ENCODE data around the gene ATP8B4.

DNA sequence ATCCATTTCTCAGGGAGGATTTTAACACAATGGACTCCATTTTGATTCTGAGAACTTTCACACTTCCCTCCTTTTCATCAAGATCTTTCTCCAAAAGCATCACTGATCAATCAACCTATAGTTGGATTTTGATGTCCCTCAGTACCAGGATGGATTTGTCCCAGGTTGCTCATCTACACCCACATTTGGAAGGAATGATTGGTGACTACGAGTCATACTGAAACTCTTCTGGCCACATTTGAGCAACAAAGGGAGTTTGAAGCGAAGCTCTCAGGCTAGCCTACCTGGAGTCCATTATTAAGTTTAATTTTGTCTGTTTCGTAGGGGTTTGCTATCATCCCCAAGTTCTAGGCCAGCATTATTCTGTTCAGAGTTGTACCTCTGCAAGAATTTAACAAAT lies 31.3 kb upstream of the ATP8B4 start:
- TF ChIP-seq, protein P1, sequence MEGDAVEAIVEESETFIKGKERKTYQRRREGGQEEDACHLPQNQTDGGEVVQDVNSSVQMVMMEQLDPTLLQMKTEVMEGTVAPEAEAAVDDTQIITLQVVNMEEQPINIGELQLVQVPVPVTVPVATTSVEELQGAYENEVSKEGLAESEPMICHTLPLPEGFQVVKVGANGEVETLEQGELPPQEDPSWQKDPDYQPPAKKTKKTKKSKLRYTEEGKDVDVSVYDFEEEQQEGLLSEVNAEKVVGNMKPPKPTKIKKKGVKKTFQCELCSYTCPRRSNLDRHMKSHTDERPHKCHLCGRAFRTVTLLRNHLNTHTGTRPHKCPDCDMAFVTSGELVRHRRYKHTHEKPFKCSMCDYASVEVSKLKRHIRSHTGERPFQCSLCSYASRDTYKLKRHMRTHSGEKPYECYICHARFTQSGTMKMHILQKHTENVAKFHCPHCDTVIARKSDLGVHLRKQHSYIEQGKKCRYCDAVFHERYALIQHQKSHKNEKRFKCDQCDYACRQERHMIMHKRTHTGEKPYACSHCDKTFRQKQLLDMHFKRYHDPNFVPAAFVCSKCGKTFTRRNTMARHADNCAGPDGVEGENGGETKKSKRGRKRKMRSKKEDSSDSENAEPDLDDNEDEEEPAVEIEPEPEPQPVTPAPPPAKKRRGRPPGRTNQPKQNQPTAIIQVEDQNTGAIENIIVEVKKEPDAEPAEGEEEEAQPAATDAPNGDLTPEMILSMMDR (IDR thresholded peaks at IDR 0.05) = no peak
- TF ChIP-seq POLR2AphosphoS5 (IDR thresholded peaks at IDR 0.05; ENCODE audit: low read depth, low read length) = no peak
- TF ChIP-seq, protein P2, sequence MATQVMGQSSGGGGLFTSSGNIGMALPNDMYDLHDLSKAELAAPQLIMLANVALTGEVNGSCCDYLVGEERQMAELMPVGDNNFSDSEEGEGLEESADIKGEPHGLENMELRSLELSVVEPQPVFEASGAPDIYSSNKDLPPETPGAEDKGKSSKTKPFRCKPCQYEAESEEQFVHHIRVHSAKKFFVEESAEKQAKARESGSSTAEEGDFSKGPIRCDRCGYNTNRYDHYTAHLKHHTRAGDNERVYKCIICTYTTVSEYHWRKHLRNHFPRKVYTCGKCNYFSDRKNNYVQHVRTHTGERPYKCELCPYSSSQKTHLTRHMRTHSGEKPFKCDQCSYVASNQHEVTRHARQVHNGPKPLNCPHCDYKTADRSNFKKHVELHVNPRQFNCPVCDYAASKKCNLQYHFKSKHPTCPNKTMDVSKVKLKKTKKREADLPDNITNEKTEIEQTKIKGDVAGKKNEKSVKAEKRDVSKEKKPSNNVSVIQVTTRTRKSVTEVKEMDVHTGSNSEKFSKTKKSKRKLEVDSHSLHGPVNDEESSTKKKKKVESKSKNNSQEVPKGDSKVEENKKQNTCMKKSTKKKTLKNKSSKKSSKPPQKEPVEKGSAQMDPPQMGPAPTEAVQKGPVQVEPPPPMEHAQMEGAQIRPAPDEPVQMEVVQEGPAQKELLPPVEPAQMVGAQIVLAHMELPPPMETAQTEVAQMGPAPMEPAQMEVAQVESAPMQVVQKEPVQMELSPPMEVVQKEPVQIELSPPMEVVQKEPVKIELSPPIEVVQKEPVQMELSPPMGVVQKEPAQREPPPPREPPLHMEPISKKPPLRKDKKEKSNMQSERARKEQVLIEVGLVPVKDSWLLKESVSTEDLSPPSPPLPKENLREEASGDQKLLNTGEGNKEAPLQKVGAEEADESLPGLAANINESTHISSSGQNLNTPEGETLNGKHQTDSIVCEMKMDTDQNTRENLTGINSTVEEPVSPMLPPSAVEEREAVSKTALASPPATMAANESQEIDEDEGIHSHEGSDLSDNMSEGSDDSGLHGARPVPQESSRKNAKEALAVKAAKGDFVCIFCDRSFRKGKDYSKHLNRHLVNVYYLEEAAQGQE (IDR thresholded peaks at IDR 0.05; ENCODE audit: insufficient read depth in 1 of 2, low read depth in 2 of 2, low read length in 1 of 2) = no peak

Data from Panc1 (cell line).